GM12873 (cell line): Measurements from ENCODE around the gene NXPH2.

Experiments used
- CTCF ChIP-seq: IDR thresholded peaks from 2 replicates; pipeline ENCODE4 v1.5.1; 2012; ENCODE audit warnings: low read depth, mild to moderate bottlenecking, moderate library complexity, low read length, control low read depth; ENCODE audit not compliant: insufficient read depth; ENCODE audit errors: missing control alignments

Gene NXPH2

GRCh38 chr2:138658187-138658894, 121.8 kb downstream of the NXPH2 start:
- TF ChIP-seq CTCF = no peak

- TF ChIP-seq CTCF = no peak
Observed at GRCh38 chr2:138654146-138654545, 126.0 kb downstream of the NXPH2 start.

GRCh38 chr2:138652378-138652777, 127.8 kb downstream of the NXPH2 start:
- TF ChIP-seq CTCF = no peak

- TF ChIP-seq CTCF = no peak
Observed at GRCh38 chr2:138649571-138649970, 130.6 kb downstream of the NXPH2 start.

GRCh38 chr2:138648606-138649005, 131.6 kb downstream of the NXPH2 start:
- TF ChIP-seq CTCF = no peak

- TF ChIP-seq CTCF = no peak
Observed at GRCh38 chr2:138640921-138641676, 139.1 kb downstream of the NXPH2 start.

GRCh38 chr2:138637686-138638085, 142.5 kb downstream of the NXPH2 start:
- TF ChIP-seq CTCF = no peak
